ENCODE measurements around the gene JSRP1.

Gene JSRP1

GRCh38 chr19:2223391-2223790 is 32.8 kb downstream of the JSRP1 start:
- Histone ChIP-seq H3K27ac (replicated peaks) (no peak overlapping the region), H3K4me3 (replicated peaks; ENCODE audit: insufficient read depth, low read length) (no peak overlapping the region), H3K27me3 (ENCODE audit: insufficient read depth, poor library complexity, severe bottlenecking) (no peaks in the 10 kb centered on the region)
- no peak for TF ChIP-seq CTCF (IDR thresholded peaks at IDR 0.05; ENCODE audit: insufficient read depth, low read length)
- TF ChIP-seq POLR2AphosphoS5 (IDR thresholded peaks at IDR 0.05; ENCODE audit: low read depth) = no peak
- no peak for TF ChIP-seq REST (IDR thresholded peaks at IDR 0.05; ENCODE audit: insufficient replicate concordance, low read depth)
- TF ChIP-seq GABPA (IDR thresholded peaks at IDR 0.05; ENCODE audit: low read depth) = no peak
- TF ChIP-seq SPI1 (IDR thresholded peaks at IDR 0.05; ENCODE audit: borderline replicate concordance, low read depth) = no peak
- DNase-seq (ENCODE audit: low read depth in 1 of 2, low spot score in 1 of 2) = no peak

- no peak for TF ChIP-seq POLR2AphosphoS5 (IDR thresholded peaks at IDR 0.05; ENCODE audit: low read depth)
- no peak for TF ChIP-seq REST (IDR thresholded peaks at IDR 0.05; ENCODE audit: insufficient replicate concordance, low read depth)
- no peak for TF ChIP-seq GABPA (IDR thresholded peaks at IDR 0.05; ENCODE audit: low read depth)
- no peak for TF ChIP-seq CTCF (IDR thresholded peaks at IDR 0.05; ENCODE audit: insufficient read depth, low read length)
- TF ChIP-seq SPI1 (IDR thresholded peaks at IDR 0.05; ENCODE audit: borderline replicate concordance, low read depth) = no peak
- no peak overlapping the region for H3K27ac ChIP-seq (replicated peaks)
- no peaks in the 10 kb centered on the region for H3K27me3 ChIP-seq (ENCODE audit: insufficient read depth, poor library complexity, severe bottlenecking)
- no peak overlapping the region for H3K4me3 ChIP-seq (replicated peaks; ENCODE audit: insufficient read depth, low read length)
- DNase-seq (ENCODE audit: low read depth in 1 of 2, low spot score in 1 of 2) = no peak
These were observed 34.3 kb downstream of the JSRP1 start for GRCh38 chr19:2221918-2222317.

- no peak for TF ChIP-seq SPI1 (IDR thresholded peaks at IDR 0.05; ENCODE audit: borderline replicate concordance, low read depth)
- TF ChIP-seq POLR2AphosphoS5 (IDR thresholded peaks at IDR 0.05; ENCODE audit: low read depth) = 0 out of 2 replicates have a peak, but pooled peaks have one; percentile 14
- TF ChIP-seq CTCF (IDR thresholded peaks at IDR 0.05; ENCODE audit: insufficient read depth, low read length) = no peak
- no peak for TF ChIP-seq GABPA (IDR thresholded peaks at IDR 0.05; ENCODE audit: low read depth)
- no peak for TF ChIP-seq REST (IDR thresholded peaks at IDR 0.05; ENCODE audit: insufficient replicate concordance, low read depth)
- no peak overlapping the region for H3K4me3 ChIP-seq (replicated peaks; ENCODE audit: insufficient read depth, low read length)
- no peak overlapping the region for H3K27ac ChIP-seq (replicated peaks)
- DNase-seq (ENCODE audit: low read depth in 1 of 2, low spot score in 1 of 2) = no peak
- H3K27me3 ChIP-seq (ENCODE audit: insufficient read depth, poor library complexity, severe bottlenecking) = no peaks in the 10 kb centered on the region
These were observed 34.9 kb downstream of the JSRP1 start for GRCh38 chr19:2221250-2221831.
